SU-DHL-6 (cell line): ENCODE results near the gene WDFY1.

ENCODE experiments used
- H2AFZ ChIP-seq: fragments of 200-600 bp; sonication (generic); 2 replicates; pipeline ENCODE4 v1.6.1; 2014; ENCODE audit warnings: low read depth, mild to moderate bottlenecking, moderate library complexity, mixed read lengths, antibody characterized with exemption, low read length; ENCODE audit not compliant: severe bottlenecking
- H3F3A ChIP-seq: fragments of 200-600 bp; shearing (Covaris generic); 2 replicates; pipeline ENCODE4 v1.6.0; 2016; ENCODE audit warnings: antibody characterized with exemption, mild to moderate bottlenecking; ENCODE audit not compliant: insufficient read depth
- H3K27ac ChIP-seq: fragments of 200-600 bp; sonication (generic); 2 replicates; pipeline ENCODE4 v1.5.1; 2016; ENCODE audit warnings: low read depth, mild to moderate bottlenecking, low read length, moderate library complexity, mixed read lengths
- H3K27me3 ChIP-seq: fragments of 200-600 bp; sonication (generic), shearing (Covaris generic); 2 replicates; pipeline ENCODE4 v1.6.0; 2014; ENCODE audit warnings: mild to moderate bottlenecking, low read length
- H3K36me3 ChIP-seq: fragments of 200-600 bp; sonication (generic); 2 replicates; pipeline ENCODE4 v1.6.1; 2014; ENCODE audit warnings: mild to moderate bottlenecking, low read length, mixed read lengths
- H3K4me2 ChIP-seq: fragments of 300-600, 200-600 bp; shearing (Covaris generic), sonication (generic); 2 replicates; pipeline ENCODE4 v1.6.0; 2014; ENCODE audit warnings: low read length, low read depth, mild to moderate bottlenecking; ENCODE audit not compliant: poor library complexity, severe bottlenecking
- H3K4me3 ChIP-seq: fragments of 200-600 bp; sonication (generic); 2 replicates; pipeline ENCODE4 v1.5.1; 2014; ENCODE audit warnings: antibody characterized with exemption, low read length, mild to moderate bottlenecking, mixed read lengths; ENCODE audit not compliant: insufficient read depth, poor library complexity, severe bottlenecking
- H3K79me2 ChIP-seq: fragments of 200-600 bp; sonication (generic); 2 replicates; pipeline ENCODE4 v1.6.1; 2014; ENCODE audit warnings: mild to moderate bottlenecking, low read length, moderate library complexity; ENCODE audit not compliant: insufficient read depth
- H3K9ac ChIP-seq: fragments of 200-600 bp; sonication (generic); 2 replicates; pipeline ENCODE4 v1.7.0; 2014; ENCODE audit warnings: mild to moderate bottlenecking, low read length
- H3K9me2 ChIP-seq: fragments of 200-600 bp; sonication (generic); replicated peaks from 2 replicates; pipeline ENCODE4 v1.6.1; 2014; ENCODE audit warnings: low read length; ENCODE audit not compliant: insufficient read depth
- H3K9me3 ChIP-seq: fragments of 200-600 bp; sonication (generic); 2 replicates; pipeline ENCODE4 v1.6.1; 2014; ENCODE audit warnings: low read length, mixed read lengths; ENCODE audit not compliant: insufficient read depth
- H4K20me1 ChIP-seq: fragments of 200-600 bp; sonication (generic); 2 replicates; pipeline ENCODE4 v1.6.1; 2014; ENCODE audit warnings: low read depth, mild to moderate bottlenecking, antibody characterized with exemption, low read length, moderate library complexity, mixed read lengths
- EZH2phosphoT487 ChIP-seq: fragments of 200-600 bp; sonication (generic), shearing (Covaris generic); conservative IDR thresholded peaks from 2 replicates; pipeline ENCODE4 v1.6.1; 2018; ENCODE audit warnings: mild to moderate bottlenecking, antibody characterized with exemption, low read length, moderate library complexity, mixed read lengths
- TF ChIP-seq, protein P1 (sequence below): fragments of 200-600 bp; sonication (generic); IDR thresholded peaks from one replicate; pipeline ENCODE4 v1.5.1; 2017; ENCODE audit warnings: antibody characterized with exemption, mild to moderate bottlenecking, low read length, moderate library complexity; ENCODE audit not compliant: insufficient read depth, poor library complexity, severe bottlenecking

Gene WDFY1

DNA sequence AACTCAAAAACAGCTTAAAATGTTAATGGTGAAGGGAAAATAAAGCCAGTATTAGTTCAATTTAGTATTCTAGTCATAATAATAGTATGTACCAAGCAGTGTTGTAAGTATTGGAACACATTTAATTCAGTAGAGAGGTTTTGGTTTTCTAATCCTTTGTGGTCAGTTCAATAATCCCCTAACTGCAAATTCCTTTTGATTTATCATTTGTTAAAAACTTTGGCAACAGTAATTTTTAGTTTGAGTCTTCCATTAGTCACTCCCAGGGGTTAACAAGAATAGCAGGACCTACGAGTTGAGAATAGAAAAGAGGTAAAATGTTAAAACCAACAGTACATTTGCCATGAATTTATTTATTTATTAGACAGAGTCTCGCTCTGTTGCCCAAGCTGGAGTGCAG, 22.8 kb upstream of the WDFY1 start:
- TF ChIP-seq, protein P1, sequence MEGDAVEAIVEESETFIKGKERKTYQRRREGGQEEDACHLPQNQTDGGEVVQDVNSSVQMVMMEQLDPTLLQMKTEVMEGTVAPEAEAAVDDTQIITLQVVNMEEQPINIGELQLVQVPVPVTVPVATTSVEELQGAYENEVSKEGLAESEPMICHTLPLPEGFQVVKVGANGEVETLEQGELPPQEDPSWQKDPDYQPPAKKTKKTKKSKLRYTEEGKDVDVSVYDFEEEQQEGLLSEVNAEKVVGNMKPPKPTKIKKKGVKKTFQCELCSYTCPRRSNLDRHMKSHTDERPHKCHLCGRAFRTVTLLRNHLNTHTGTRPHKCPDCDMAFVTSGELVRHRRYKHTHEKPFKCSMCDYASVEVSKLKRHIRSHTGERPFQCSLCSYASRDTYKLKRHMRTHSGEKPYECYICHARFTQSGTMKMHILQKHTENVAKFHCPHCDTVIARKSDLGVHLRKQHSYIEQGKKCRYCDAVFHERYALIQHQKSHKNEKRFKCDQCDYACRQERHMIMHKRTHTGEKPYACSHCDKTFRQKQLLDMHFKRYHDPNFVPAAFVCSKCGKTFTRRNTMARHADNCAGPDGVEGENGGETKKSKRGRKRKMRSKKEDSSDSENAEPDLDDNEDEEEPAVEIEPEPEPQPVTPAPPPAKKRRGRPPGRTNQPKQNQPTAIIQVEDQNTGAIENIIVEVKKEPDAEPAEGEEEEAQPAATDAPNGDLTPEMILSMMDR, result no peak
- no peak for TF ChIP-seq EZH2phosphoT487
- no peaks in the 10 kb centered on the region for H3K9me3 ChIP-seq
- H3K36me3 ChIP-seq, result peaks cover 35% of the 10 kb centered on the region
- peaks cover 14% of the 10 kb centered on the region; the same call in 1 of the 2 replicates for H3F3A ChIP-seq
- peaks cover 7% of the 10 kb centered on the region; the same call in 1 of the 2 replicates for H4K20me1 ChIP-seq
- H3K9me2 ChIP-seq, result no peaks in the 10 kb centered on the region
- no peak overlapping the region for H3K4me3 ChIP-seq
- H3K27ac ChIP-seq, result no peak overlapping the region
- H3K27me3 ChIP-seq, result no peaks in the 10 kb centered on the region
- H3K79me2 ChIP-seq, result peaks cover 19% of the 10 kb centered on the region
- no peak overlapping the region for H2AFZ ChIP-seq
- no peak overlapping the region for H3K4me2 ChIP-seq
- no peak overlapping the region for H3K9ac ChIP-seq

DNA sequence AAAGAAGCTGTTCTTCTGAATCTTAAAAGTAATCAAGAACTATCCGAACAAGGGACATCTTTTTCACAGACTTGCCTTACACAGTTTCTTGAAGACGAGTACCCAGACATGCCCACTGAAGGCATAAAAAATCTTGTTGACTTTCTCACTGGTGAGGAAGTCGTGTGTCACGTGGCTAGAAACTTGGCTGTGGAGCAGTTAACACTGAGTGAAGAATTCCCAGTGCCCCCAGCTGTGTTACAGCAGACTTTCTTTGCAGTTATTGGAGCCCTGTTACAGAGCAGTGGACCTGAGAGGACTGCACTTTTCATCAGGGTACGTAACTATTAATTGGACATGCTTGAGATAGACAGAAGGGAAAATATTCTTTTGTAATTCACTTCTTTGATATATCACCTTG, 14.6 kb upstream of the WDFY1 start:
- Histone ChIP-seq H3K79me2 (peaks cover 69% of the 10 kb centered on the region), H3K9ac (no peak overlapping the region), H3K36me3 (peaks cover 33% of the 10 kb centered on the region), H3K4me2 (peak overlapping the region; percentile 79), H4K20me1 (peaks cover 24% of the 10 kb centered on the region), H3K9me3 (no peaks in the 10 kb centered on the region), H3F3A (peaks cover 4% of the 10 kb centered on the region; the same call in 1 of the 2 replicates), H3K27ac (no peak overlapping the region), H2AFZ (no peak overlapping the region), H3K4me3 (no peak overlapping the region), H3K27me3 (no peaks in the 10 kb centered on the region), H3K9me2 (no peaks in the 10 kb centered on the region)
- TF ChIP-seq, protein P1, result no peak
- no peak for TF ChIP-seq EZH2phosphoT487

DNA sequence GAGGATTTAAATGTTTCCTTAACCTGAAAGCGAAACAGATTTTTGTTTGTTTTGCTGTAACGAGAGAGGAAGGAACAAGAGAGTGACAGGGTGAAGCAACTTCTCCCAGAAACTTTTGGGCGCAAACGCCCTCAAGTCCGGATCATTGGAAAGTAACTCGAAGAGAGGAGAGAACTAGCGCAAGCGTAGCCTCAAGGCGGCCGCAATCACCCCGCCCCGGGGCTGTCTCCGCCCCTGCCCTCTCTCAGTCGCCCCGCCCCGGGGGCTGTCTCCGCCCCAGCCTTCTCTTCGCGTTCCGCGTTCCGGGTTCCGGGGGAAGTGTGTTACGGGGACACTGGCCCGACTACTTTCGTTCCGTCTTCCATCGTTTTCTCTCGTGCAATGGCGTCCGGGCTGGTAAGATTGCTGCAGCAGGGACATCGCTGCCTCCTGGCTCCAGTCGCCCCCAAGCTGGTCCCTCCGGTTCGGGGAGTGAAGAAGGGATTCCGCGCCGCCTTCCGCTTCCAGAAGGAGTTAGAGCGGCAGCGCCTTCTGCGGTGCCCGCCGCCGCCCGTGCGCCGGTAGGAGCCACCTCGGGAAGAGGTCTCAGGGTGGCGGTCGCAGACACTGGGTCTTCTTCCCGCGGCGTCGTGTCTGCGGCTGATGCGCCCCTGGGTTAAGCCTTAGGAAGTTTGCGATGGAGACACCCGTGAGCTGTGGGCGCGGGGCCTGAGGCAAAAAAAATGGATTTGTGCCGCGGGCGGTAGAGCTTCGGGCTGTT, 12.1 kb upstream of the WDFY1 start, which contains the start of gene MRPL44:
Gene MRPL44, plus strand, starts transcription at position 372 of the 760 bp plus-strand sequence. Its CDS starts 10 bp downstream, at position 382.
- H4K20me1 ChIP-seq, result peaks cover 17% of the 10 kb centered on the region
- H3K27ac ChIP-seq, result no peak within 1 kb of the TSS; the same call in 1 of the 2 replicates
- H2AFZ ChIP-seq, result peak within 1 kb of the TSS; percentile 96
- H3K9me3 ChIP-seq, result no peaks in the 10 kb centered on the region
- H3K4me3 ChIP-seq, result peak within 1 kb of the TSS; percentile 99
- TF ChIP-seq, protein P1, result no peak
- no peak for TF ChIP-seq EZH2phosphoT487
- H3F3A ChIP-seq, result no peaks in the 10 kb centered on the region; the same call in 1 of the 2 replicates
- H3K27me3 ChIP-seq, result no peaks in the 10 kb centered on the region
- H3K36me3 ChIP-seq, result peaks cover 19% of the 10 kb centered on the region
- peaks cover 50% of the 10 kb centered on the region for H3K79me2 ChIP-seq
- H3K4me2 ChIP-seq, result peak within 1 kb of the TSS; percentile 96
- H3K9me2 ChIP-seq, result no peaks in the 10 kb centered on the region
- peak within 1 kb of the TSS; percentile 92 for H3K9ac ChIP-seq
